Activated CD4-positive, alpha-beta T cell treated with anti-CD3 and anti-CD28 coated beads, Interleukin-2, amount 50 U/mL, for 48 hours (primary cell): Measurements from ENCODE around the gene ZBTB44.
"Not testable (repeated sequence)": the region's sequence is repeated elsewhere in the genome, so short reads cannot be mapped to it uniquely, and the experiment has no call there.

Experiments used
- DNase-seq, 2 experiments: peaks; one replicate each; pipeline ENCODE4 v3.0.0-alpha.2; 2020

ZBTB44 gene

DNA sequence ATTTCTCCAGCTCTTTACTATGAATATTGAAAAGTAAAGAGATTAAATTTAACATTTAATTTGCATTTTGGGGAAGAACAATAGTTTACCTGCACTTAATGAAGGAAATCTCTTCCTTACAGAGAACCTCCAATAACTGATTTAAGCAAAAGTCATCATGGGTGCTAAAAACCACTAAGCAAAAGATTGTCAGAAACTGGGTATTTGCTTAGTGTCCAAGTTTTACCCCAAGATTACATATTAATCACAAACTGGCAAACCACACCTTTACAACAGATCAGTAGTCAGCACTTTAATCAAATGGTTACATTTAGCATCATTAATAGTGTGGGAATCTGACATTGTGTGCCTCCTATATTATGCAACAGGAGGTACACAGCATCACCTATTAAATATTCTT is 2.7 kb downstream of the ZBTB44 start:
- no peak for DNase-seq

DNA sequence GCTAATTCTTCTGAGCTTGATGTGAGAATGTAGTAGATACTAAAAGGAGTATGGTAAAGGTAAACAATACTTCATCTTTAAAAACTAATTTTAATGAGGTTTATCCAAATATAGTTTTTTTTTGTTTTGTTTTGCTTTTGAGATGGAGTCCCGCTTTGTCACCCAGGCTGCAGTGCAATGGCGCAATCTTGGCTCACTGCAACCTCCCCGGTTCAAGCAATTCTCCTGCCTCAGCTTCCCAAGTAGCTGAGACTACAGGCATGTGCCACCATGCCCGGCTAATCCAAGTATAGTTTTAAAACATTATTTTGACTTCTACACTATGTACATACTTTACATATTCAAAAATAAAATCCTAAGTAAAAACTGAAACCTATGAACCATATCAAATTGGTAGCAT is 4.1 kb downstream of the ZBTB44 start:
- DNase-seq: no peak

DNA sequence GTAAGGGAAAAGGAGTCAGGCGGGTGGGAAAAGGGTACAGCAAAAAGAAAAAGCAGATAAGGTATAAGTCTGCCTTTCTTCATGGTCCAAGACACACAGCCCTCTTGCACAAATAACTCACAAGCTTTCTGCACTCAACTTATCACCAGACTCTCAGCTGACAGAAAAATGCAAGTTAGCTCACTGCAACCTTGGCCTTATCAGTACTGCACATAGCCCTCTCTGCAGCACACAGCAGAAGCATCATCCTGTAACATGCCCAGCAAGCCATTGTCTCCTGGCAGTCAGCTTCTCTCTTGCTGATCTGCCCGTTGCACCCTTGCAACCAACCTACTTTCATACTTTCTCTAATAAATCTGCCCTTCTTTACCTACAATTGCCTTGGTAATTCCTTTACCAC is 5.8 kb downstream of the ZBTB44 start:
- no peak for DNase-seq

DNA sequence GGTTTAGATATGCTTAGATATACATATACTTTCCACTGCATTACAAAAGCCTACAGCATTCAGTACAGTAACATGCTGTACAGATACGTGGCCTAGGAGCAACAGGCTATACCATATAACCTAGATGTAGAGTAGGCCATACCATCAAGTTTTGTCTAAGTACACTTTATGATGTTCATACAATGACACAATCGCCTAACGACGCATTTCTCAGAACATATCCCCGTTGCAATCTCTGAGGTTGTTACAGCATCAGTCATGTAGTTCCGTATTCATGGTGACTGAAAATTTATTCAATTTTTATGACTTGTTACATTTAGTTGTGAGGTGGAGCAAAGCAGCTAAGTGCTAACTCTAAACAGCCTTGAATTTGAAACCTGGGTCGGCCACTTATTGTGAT is 6.7 kb downstream of the ZBTB44 start:
- no peak for DNase-seq

DNA sequence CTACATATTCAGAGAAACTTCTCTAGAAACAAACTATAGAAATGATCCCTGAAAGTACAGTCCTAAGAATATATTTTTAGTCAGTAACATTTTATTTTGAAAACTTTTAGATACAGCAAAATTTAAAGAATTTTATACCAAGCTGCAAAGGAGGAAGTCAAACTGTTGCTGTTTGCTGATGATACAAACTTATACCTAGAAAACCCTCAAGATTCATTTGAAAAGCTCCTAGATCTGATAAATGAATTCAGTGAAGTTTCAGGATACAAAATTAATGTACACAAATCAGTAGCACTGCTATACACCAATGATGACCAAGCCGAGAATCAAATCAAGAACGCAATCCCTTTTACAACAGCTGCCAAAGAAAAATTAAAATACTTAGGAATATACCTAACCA is 10.1 kb downstream of the ZBTB44 start:
- DNase-seq: no peak

DNA sequence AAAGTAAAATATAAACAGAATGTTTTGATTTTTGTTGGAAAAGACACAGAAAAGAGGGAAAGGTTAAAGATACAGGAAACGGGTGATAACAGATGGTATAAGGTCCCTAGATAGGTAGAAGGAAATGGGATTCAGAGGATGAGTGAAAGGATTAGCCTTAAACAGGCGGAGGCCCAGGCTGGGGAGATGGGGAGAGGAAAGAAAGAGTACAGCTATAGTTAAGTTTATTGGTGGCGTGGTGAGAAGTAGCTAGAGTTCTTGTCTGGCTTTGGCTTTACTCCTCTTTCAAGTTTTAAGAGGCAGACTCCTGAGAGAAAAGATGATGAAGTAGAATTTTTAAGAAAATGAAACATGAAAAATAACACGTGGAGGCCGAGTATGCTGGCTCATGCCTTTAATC is 13.7 kb downstream of the ZBTB44 start:
- DNase-seq: no peak

DNA sequence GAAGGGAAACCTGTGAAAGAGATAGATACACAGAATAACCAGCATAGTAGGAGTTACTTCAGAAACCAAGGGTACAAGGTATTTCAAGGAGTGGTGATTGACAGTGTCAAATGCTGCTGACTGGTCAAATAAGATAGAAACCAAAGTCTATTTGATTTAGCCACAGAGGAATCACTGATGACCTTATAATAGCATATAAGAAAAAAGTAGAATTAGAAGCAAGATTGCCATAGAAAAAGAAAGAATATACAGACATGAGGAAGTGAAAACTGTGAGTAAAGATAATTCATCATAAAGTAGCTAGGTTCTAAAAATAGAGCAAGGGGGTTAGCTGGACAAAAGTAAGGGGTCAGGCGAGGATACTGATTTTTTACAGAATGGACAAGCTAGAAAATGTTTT is 14.2 kb downstream of the ZBTB44 start:
- no peak for DNase-seq

DNA sequence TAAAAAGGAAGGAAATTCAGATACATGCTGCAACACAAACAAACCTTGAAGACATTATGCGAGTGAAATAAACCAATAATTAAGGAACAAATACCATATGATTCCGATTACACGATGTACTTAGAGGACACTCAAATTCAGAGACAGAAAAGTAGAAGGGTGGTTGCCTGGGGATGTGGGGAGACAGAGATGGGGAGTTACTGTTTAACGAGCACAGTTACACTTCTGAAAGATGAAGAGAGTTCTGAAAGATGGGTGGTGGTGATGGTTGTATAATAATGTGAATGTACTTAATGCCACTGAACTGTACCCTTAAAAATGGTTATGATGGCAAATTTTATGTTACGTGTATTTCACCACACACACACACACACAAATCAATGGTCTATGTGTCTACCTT is 14.7 kb downstream of the ZBTB44 start:
- DNase-seq: no peak

DNA sequence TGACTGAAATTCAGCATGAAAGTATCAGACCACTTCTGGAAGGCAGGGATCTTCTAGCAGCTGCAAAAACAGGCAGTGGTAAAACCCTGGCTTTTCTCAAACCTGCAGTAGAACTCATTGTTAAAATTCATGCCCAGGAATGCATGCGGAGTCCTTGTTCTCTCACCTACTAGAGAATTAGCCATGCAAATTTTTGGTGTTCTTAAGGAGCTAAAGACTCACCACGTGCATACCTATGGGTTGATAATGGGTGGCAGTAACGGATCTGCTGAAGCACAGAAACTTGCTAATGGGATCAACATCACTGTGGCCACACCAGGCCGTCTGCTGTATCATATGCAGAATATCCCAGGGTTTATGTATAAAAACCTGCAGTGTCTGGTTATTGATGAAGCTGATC is 19.1 kb downstream of the ZBTB44 start:
- no peak for DNase-seq

DNA sequence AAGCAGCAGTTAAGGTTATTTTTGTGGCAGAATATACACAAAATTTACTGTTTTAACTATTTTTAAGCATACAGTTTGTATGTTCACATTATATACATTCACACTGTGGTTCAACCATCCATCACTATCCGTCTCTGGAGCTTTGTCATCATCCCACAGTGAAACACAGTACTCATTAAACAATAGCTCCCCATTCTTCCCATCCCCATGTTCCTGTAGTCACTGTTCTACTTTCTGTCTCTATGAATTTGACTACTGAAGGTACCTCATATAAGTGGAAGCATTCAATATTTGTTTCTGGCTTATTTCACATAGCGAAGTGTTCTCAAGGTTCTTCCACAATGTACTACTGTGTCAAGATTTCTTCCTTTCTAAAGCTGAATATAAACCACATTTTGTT is 32.6 kb downstream of the ZBTB44 start:
- DNase-seq: no peak

DNA sequence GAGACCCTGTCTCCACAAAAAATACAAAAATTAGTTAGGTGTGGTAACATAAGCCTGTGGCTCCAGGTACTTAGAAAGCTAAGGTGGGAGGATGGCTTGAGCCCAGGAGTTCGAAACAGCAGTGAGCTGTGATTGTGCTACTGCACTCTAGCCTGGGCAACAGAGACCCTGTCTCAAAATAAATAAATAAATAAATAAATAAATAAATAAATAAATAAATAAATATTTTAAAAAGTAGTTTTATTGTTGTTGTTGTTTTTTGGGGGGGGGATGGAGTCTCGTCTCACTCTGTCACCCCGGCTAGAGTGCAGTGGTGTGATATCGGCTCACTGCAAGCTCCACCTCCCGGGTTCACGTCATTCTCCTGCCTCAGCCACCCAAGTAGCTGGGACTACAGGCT is 33.4 kb downstream of the ZBTB44 start:
- not testable (repeated sequence) for DNase-seq

DNA sequence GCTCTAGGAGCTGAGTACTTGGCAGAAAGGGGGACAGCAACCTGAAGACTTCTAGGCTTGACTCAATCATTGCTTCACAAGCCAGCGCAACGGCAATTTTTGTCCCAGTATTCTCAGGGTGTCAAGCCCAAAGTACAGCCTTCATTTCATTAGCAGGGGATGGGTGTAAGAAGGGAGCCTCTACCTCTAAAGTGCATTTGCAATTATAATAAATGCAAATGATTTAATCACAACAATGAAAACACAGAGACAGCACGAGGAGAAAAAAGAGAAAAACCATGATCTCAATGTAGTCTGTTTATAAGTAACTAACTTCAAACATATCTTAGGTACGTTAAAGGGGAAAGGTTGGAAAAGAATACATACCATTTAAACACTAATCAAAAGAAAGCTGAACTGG is 34.7 kb downstream of the ZBTB44 start:
- DNase-seq: no peak

DNA sequence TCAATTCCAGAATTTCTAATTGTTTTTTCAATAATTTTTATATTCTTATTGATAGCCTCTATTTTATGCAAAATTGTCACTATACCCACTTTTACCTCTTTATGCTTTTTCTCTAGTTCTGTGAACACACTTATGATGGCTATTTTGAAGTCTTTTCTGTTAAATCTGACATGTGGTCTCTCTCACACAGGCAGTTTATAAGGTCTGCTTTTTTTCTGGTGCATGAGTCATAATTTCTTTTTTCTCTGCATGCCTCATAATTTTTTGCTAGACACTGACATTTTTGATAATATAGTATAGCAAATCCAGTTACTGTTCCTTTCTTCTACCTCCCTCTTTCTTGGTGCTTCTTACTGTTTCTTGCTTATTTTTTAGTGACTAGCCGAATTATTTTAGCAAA is 36.0 kb downstream of the ZBTB44 start:
- DNase-seq: no peak

DNA sequence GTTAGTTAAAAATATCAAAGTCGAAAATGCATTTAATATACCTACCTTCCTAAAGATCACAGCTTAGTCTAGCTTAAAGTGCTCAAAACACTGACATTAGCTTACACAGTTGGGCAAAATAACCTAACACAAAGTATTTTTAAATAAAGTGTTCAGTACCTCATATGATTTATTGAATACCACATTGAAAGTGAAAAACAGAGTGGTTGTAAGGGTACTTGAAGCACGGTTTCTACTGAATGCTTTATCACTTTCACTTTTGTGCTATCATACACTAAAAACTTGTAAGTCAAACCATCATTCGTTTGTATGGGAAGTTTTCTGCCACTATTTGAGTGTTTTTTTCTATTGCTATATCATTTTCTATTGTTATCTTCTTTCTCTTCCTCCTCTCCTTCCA is 36.6 kb downstream of the ZBTB44 start:
- DNase-seq: no peak

DNA sequence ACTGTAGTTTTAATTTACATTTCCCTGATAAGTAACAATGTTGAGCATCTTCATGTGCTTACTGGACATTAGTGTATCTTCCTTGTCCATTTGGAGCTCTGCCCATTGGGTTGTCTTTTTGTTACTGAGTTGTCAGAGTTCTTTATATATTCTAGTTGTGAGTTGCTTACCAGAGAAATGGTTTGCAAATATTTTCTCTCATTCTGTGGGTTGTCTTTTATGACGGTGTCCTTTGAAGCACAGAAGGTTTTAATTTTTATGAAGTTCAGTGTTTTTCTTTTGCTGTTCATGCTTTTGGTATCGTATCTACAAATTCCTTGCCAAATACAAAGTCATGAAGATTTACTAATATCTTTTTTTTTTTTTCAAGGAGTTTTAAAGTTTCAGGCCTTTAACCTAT is 42.4 kb downstream of the ZBTB44 start:
- no peak for DNase-seq

DNA sequence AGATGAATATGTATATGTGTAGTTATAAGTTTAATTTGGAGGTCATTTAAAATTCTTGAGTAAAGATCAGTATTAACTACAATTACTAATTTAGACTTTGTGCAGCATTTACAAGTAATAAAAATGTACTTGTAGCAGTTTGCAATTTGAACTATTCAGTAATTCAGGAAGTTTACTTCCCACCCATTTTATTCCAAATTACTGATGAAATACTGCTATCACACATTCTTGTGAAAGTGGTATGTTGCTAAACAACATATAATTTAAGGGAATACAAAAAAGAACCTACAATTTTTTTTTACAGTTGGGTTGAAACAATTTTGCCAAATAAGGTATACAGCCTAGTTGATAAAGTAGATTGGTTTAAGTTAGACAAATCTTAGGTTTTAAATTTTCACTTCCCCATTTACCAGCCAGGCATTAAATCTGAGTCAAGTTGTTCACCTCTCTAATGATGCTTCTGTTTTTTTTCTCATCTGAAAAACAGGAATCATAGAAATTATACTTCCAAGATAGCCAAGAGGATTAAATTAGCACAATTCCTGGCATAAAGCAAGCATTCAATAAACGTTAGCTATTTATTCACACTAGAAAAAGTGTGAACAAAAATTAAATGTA is 45.3 kb downstream of the ZBTB44 start:
- DNase-seq: no peak

DNA sequence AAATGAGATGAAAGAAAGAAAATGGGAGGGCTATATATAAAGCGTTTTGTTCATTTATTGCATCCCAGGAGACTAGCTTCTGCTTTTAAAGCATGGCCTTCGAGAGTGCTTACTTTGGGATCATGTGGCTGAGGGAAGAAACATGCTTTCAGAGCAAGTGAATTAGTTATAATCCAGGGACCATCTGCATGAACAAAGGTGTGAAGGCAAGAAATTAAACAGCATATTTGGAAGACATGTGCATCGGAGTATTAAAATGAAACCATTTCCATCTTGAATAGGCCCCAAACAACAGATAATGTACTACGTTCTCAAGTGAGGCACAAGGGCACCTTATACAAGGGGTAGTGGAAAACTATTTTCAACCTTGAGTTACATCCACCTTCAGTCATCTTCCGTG is 51.4 kb downstream of the ZBTB44 start:
- DNase-seq: no peak

DNA sequence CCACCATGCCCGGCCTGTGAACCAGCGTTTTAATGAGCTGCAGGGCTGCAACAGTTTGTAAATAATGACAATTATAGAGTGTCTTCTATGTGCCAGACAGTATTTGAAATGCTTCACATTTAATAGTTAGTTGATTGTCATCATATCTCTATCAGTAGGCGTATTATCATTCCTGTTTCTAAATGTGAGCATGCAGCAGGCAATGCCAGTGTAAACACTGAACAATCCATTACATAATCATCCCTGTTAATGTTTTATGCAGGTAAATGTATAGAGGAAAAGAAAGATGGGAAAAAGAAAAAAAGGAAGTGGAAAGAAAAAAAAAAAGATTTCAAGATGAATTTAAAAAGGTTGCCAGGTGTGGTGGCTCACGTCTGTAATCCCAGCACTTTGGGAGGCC is 52.3 kb downstream of the ZBTB44 start:
- DNase-seq: no peak

DNA sequence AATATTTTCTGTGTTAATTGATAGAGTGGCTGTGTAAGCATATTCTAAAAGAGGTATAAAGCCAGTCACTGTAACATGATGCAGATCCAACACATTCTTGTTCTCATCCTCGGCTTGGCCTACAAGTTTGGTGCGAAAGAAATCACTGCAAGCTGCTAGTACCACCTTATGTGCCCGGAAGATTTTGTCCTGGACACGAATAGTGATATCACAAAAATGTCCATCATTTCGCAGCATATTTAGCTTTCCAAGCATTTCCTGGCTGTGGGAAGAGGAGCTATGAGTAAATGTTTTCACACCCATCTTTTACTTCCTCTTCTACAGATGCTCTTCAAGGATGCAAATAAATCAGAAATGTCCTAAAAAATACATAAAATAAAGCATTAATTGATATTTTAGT is 53.1 kb downstream of the ZBTB44 start:
- no peak for DNase-seq

DNA sequence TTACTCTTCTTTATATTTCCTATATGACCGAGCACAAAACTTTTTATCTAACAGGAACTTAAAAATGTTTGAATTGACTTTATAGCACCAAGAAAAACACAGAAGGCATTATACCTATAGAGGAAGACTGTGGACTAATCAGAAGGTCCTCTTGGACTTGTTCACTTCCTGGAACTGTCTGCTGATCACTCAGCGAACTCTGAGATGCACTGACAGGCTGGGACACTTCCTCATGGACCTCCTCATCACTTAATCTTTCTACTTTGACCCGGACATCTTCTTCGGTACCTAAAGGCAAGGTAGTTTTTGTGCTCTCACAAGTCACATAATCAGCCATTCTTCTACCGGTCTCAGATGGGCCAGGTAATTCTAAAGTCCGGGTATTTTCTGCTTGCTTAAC is 54.0 kb downstream of the ZBTB44 start:
- no peak for DNase-seq

DNA sequence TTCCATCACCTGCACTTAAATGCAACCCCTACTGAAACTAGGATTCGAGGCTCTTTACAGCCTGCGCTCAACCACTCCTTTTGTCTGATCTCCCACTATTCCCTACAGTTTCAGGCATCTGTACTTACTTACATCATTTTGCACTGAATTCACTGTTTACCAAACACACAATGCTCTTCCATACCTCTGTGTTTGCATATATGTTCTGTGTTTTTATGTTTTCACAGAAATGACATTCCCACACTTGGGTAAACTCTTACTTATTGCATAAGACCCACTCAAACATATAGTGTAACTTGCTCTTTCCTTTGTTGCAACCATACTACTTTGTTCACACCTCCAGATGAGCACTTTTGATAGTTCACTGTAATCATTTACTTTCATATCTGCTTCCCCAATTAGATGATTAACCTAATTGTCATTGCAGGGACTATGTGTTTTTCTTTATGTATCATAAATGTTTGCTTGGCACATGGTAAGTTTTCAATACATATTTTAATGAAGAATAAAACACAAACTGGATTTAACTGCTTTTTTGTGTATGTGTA is 54.6 kb downstream of the ZBTB44 start:
- DNase-seq: no peak

DNA sequence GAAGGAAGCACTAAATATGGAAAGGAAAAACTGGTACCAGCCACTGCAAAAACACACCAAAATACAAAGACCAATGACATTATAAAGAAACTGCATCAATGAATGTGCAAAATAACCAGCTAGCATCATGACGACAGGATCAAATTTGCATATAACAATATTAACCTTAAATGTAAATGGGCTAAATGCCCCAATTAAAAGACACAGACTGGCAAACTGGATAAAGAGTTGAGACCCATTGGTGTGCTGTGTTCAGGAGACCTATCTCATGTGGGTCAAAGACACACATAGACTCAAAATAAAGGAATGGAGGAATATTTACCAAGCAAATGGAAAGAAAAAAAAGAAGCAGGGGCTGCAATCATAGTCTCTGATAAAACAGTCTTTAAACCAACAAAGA is 63.0 kb downstream of the ZBTB44 start:
- DNase-seq: not testable (repeated sequence)

DNA sequence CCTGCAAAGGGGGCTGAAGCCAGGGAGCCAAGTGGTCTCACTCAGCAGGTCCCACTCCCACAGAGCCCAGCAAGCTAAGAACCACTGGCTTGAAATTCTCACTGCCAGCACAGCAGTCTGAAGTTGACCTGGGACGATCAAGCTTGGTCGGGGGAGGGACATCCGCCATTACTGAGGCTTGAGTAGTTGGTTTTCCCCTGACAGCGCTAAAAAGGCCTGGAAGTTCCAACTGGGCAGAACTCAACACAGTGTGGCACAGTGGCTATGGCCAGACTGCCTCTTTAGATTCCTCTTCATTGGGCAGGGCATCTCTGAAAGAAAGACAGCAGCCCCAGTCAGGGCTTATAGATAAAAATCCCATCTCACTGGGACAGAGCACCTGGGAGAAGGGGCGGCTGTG is 64.8 kb downstream of the ZBTB44 start:
- not testable (repeated sequence) for DNase-seq

DNA sequence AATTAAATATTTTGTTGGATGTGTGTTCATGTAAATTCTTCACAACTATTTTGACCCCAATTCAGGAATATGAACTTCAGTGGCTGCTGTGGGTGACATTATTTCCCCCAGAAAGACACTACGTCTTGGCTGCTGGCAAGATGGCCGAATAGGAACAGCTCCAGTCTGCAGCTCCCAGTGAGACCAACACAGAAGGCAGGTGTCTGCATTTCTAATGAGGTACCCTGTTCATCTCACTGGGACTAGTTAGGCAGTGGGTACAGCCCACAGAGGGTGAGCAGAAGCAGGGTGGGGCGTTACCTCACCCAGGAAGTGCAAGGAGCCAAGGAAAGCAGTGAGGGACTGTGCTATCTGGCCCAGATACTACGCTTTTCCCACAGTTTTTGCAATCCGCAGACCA is 65.3 kb downstream of the ZBTB44 start:
- DNase-seq: no peak

DNA sequence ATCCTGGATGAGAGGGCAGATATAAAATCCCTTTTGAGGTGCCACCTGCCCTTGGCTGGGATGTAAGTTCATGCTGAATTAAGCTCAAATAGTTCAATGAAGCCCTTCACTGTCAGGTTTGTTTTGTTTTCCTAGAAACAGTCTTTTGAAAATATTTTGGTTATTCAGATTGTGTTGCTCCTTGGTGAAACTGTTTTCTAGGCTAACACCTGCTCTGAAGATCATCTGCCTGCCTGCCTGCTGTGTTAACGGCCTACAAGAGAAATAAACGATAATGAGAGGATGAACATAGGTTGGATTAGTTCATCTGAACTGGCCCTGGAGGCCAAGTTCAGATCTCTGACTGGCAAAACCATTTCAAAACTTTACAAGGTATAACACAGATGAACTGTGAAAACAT is 67.4 kb downstream of the ZBTB44 start:
- DNase-seq: no peak

DNA sequence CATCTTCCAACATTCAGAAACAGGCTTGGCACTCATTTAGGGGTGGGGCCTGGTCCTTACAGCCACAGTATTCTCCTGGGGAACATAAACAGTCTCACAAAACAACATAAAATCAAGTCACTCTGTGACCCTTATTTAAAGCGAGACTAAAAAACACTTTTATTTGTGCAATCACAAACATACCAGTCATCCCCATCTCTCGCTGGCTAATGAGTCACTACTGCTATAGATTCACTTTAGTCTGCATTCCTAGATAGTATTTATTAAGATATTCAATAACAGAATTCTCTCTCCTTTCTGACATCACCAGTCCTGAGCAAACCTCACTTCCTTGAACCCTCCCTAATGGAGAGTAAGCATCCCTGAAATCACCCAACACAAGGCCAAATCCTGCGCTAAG is 68.0 kb downstream of the ZBTB44 start:
- DNase-seq: no peak
